ENCODE measurements around the gene TENT5C. TPM values are rescaled to one million over a fixed set of nuclear protein-coding genes. Genes with fewer than 3 reads are reported as not detected.

Gene TENT5C
- polyA plus RNA-seq, 1 donor (not counting 4 experiments of a cell fraction or from before 2014, with no cell fraction given): 0.13 TPM

DNA sequence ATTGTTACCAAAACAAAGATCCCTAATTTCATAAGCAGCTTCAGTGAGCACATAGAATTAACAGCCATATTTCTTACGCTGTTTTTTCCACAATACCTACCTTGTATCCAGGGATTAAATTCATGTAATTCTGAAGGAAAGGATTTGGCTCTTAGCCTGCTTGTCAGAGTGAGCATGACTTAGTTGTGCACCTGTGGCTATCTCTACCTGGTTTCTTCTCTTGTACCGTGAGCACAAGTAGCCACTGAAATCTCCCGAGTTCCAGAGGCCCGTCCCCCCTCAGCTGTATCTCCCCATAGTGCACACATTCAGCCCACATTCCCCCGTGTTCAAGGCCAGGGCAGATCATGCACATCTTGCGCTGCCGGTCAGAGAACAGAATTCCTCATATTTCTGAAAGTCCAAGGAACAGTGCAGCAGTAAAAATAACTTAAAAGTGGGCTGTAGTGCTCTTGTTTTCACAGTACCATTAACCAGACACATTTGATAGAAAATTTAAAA lies 2.3 kb downstream of the TENT5C start:
- DNase-seq (ENCODE audit: low read depth, low spot score) (no peak), FAIRE-seq (no peak)
- dilution Hi-C loops (cut with MboI; ENCODE audit: extremely low pct_ligation_motif_present, low sequenced_read_pairs): no loop called here
- Histone ChIP-seq H3K79me2 (ENCODE audit: control insufficient read depth, insufficient read depth, low read length) (no peaks in the 10 kb centered on the region), H3K27ac (ENCODE audit: control insufficient read depth, insufficient read depth, low read length) (no peak overlapping the region), H3K4me2 (ENCODE audit: control insufficient read depth, extremely low read depth, insufficient read depth, low read depth, low read length) (no peak overlapping the region), H3K9me3 (ENCODE audit: control insufficient read depth, low read depth, low read length) (no peaks in the 10 kb centered on the region), H4K20me1 (ENCODE audit: control insufficient read depth, extremely low read depth, insufficient read depth, low read length) (no peaks in the 10 kb centered on the region), H3K4me1 (ENCODE audit: control insufficient read depth, extremely low read depth, insufficient read depth, low read length) (peaks cover 17% of the 10 kb centered on the region), H3K9ac (ENCODE audit: control insufficient read depth, extremely low read depth, insufficient read depth, low read length) (no peak overlapping the region), H3K4me3 (ENCODE audit: control insufficient read depth in 2 of 3, extremely low read depth in 1 of 3, insufficient read depth in 2 of 3, low read depth in 1 of 3, low read length in 3 of 3) (no peak overlapping the region), H3K36me3 (ENCODE audit: control insufficient read depth in 2 of 2, extremely low read depth in 1 of 2, insufficient read depth in 2 of 2, low read length in 2 of 2) (no peaks in the 10 kb centered on the region), H3K27me3 (ENCODE audit: control insufficient read depth, extremely low read depth, insufficient read depth, low read length) (no peaks in the 10 kb centered on the region), H3K9me1 (ENCODE audit: control insufficient read depth, extremely low read depth, insufficient read depth, low read length) (no peaks in the 10 kb centered on the region), H2AFZ (ENCODE audit: control insufficient read depth, low read length) (no peak overlapping the region)
- TF ChIP-seq, protein P1, sequence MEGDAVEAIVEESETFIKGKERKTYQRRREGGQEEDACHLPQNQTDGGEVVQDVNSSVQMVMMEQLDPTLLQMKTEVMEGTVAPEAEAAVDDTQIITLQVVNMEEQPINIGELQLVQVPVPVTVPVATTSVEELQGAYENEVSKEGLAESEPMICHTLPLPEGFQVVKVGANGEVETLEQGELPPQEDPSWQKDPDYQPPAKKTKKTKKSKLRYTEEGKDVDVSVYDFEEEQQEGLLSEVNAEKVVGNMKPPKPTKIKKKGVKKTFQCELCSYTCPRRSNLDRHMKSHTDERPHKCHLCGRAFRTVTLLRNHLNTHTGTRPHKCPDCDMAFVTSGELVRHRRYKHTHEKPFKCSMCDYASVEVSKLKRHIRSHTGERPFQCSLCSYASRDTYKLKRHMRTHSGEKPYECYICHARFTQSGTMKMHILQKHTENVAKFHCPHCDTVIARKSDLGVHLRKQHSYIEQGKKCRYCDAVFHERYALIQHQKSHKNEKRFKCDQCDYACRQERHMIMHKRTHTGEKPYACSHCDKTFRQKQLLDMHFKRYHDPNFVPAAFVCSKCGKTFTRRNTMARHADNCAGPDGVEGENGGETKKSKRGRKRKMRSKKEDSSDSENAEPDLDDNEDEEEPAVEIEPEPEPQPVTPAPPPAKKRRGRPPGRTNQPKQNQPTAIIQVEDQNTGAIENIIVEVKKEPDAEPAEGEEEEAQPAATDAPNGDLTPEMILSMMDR (optimal IDR thresholded peaks at IDR 0.05 in 1 of 3, IDR thresholded peaks at IDR 0.05 in 1 of 3, conservative IDR thresholded peaks at IDR 0.05 in 1 of 3; ENCODE audit: extremely low read depth in 1 of 3, insufficient read depth in 2 of 3, low read length in 3 of 3): no peak
- no peak for TF ChIP-seq EZH2 (IDR thresholded peaks at IDR 0.05; ENCODE audit: low read length)

DNA sequence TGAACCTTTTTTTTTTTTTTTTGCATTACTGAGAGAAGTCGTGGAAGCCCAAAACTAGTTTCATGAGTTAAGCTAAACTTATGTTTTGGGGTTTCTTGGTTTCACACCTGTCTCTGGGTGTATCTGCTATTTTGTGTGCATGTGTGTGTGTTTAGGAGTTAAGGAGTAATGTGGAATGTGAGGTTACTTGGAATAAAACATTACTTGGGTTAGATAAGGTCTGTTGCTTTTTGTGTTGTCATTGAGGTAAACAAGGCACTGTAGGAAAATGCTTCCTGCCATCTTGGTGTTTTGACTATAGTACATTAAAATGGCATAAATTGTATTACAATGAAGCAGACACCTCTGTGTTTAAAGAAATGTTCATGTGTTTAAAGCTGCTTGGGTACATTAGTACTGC lies 2.9 kb downstream of the TENT5C start:
- H3K9me1 ChIP-seq (ENCODE audit: control insufficient read depth, extremely low read depth, insufficient read depth, low read length): no peaks in the 10 kb centered on the region
- no peak for TF ChIP-seq EZH2 (IDR thresholded peaks at IDR 0.05; ENCODE audit: low read length)
- TF ChIP-seq, protein P1 (optimal IDR thresholded peaks at IDR 0.05 in 1 of 3, IDR thresholded peaks at IDR 0.05 in 1 of 3, conservative IDR thresholded peaks at IDR 0.05 in 1 of 3; ENCODE audit: extremely low read depth in 1 of 3, insufficient read depth in 2 of 3, low read length in 3 of 3): no peak
- no peak overlapping the region for H3K9ac ChIP-seq (ENCODE audit: control insufficient read depth, extremely low read depth, insufficient read depth, low read length)
- H4K20me1 ChIP-seq (ENCODE audit: control insufficient read depth, extremely low read depth, insufficient read depth, low read length): no peaks in the 10 kb centered on the region
- H3K36me3 ChIP-seq (ENCODE audit: control insufficient read depth in 2 of 2, extremely low read depth in 1 of 2, insufficient read depth in 2 of 2, low read length in 2 of 2): no peaks in the 10 kb centered on the region
- peaks cover 18% of the 10 kb centered on the region for H3K4me1 ChIP-seq (ENCODE audit: control insufficient read depth, extremely low read depth, insufficient read depth, low read length)
- H3K4me3 ChIP-seq (ENCODE audit: control insufficient read depth in 2 of 3, extremely low read depth in 1 of 3, insufficient read depth in 2 of 3, low read depth in 1 of 3, low read length in 3 of 3): no peak overlapping the region
- H3K9me3 ChIP-seq (ENCODE audit: control insufficient read depth, low read depth, low read length): no peaks in the 10 kb centered on the region
- H3K79me2 ChIP-seq (ENCODE audit: control insufficient read depth, insufficient read depth, low read length): no peaks in the 10 kb centered on the region
- DNase-seq (ENCODE audit: low read depth, low spot score) (no peak), FAIRE-seq (no peak)
- H3K27me3 ChIP-seq (ENCODE audit: control insufficient read depth, extremely low read depth, insufficient read depth, low read length): no peaks in the 10 kb centered on the region
- H2AFZ ChIP-seq (ENCODE audit: control insufficient read depth, low read length): no peak overlapping the region
- H3K4me2 ChIP-seq (ENCODE audit: control insufficient read depth, extremely low read depth, insufficient read depth, low read depth, low read length): no peak overlapping the region
- dilution Hi-C loops (cut with MboI; ENCODE audit: extremely low pct_ligation_motif_present, low sequenced_read_pairs): no loop called here
- no peak overlapping the region for H3K27ac ChIP-seq (ENCODE audit: control insufficient read depth, insufficient read depth, low read length)
